B cell (primary cell): ENCODE measurements around the gene DDX54. TPM values are rescaled to one million over a fixed set of nuclear protein-coding genes. Genes with fewer than 3 reads are reported as not detected.

Experiments
- ATAC-seq: fragments of 200-7000 bp; cut with Tn5 transposase; one replicate; pipeline ENCODE4 v1.10.0; 2021; ENCODE audit warnings: low read depth, mild to moderate bottlenecking, moderate number of reproducible peaks, moderate library complexity
- CTCF ChIA-PET: fragments of 350-600 bp; sonication (Branson Sonifier 250); formaldehyde crosslinking; loops from one replicate; lab custom pipeline; 2021; ENCODE audit warnings: antibody characterized with exemption, inconsistent platforms; lab: Charles Lee
- POLR2A ChIA-PET: fragments of 350-600 bp; sonication (Branson Sonifier 250); formaldehyde crosslinking; loops from one replicate; lab custom pipeline; 2021; ENCODE audit warnings: antibody characterized with exemption; lab: Charles Lee
- DNase-seq: peaks from one replicate; pipeline ENCODE4 v3.0.0; 2013
- H2AFZ ChIP-seq: 2 replicates; pipeline ENCODE4 v1.6.1; 2012; ENCODE audit warnings: mild to moderate bottlenecking, low read depth, low read length; ENCODE audit not compliant: insufficient read depth, poor library complexity, severe bottlenecking
- H3K27ac ChIP-seq, 2 donors: 1 replicate in 1 of 2; 2 replicates in 1 of 2; pipeline ENCODE4 v1.5.1; 2012 to 2013; ENCODE audit warnings: low read length in 2 of 2, mild to moderate bottlenecking in 2 of 2, moderate library complexity in 1 of 2
- H3K27me3 ChIP-seq, 4 experiments: fragments of 200-600 bp in 1 of 4; sonication (generic) in 1 of 4; replicated peaks in 1 of 4; 1 replicate in 2 of 4; 2 replicates in 2 of 4; pipeline versions ENCODE4 v1.6.1 to v1.7.0; 2013 to 2016; ENCODE audit warnings: low read length in 3 of 4, mild to moderate bottlenecking in 2 of 4, mixed read lengths in 1 of 4, moderate library complexity in 1 of 4; ENCODE audit not compliant: insufficient read depth in 4 of 4, control insufficient read depth in 3 of 4; ENCODE audit errors: control extremely low read depth in 1 of 4
- H3K36me3 ChIP-seq, 2 experiments: replicated peaks in 1 of 2; 1 replicate in 1 of 2; 2 replicates in 1 of 2; pipeline versions ENCODE4 v1.6.1 to v1.7.1; 2013; ENCODE audit warnings: low read length in 1 of 2; ENCODE audit not compliant: insufficient read depth in 2 of 2, control insufficient read depth in 1 of 2; ENCODE audit errors: control extremely low read depth in 1 of 2, extremely low read depth in 1 of 2
- H3K4me1 ChIP-seq, 2 donors: fragments of 200-600 bp in 1 of 2; sonication (generic) in 1 of 2; 1 replicate in 1 of 2; 2 replicates in 1 of 2; pipeline versions ENCODE4 v1.5.1 to v1.6.1; 2013 to 2017; ENCODE audit warnings: low read length in 2 of 2; ENCODE audit not compliant: control insufficient read depth in 2 of 2, insufficient read depth in 2 of 2
- H3K4me2 ChIP-seq: replicated peaks from 2 replicates; pipeline ENCODE3; 2012; ENCODE audit warnings: mild to moderate bottlenecking, low read depth, low read length; ENCODE audit not compliant: poor library complexity, severe bottlenecking
- H3K4me3 ChIP-seq, 5 experiments: fragments of 200-600 bp in 1 of 5; sonication (generic) in 1 of 5; 1 replicate in 3 of 5; 2 replicates in 2 of 5; pipeline versions ENCODE4 v1.5.1 to v1.7.0; 2011 to 2016; ENCODE audit warnings: low read length in 4 of 5, mild to moderate bottlenecking in 4 of 5, low read depth in 2 of 5, control low read depth in 1 of 5, moderate library complexity in 1 of 5; ENCODE audit not compliant: insufficient read depth in 1 of 5; ENCODE audit errors: control extremely low read depth in 1 of 5, extremely low read depth in 1 of 5
- H3K79me2 ChIP-seq: fragments of 200-600 bp; sonication (generic); one replicate; pipeline ENCODE4 v1.6.0; 2016; ENCODE audit warnings: low read length; ENCODE audit not compliant: control insufficient read depth, insufficient read depth
- H3K9ac ChIP-seq: fragments of 200-600 bp; sonication (generic); 2 replicates; pipeline ENCODE4 v1.6.1; 2017; ENCODE audit warnings: mild to moderate bottlenecking, low read length, moderate library complexity
- H3K9me3 ChIP-seq, 3 donors: one replicate each; pipeline versions ENCODE4 v1.6.1 to v1.7.1; 2013; ENCODE audit warnings: low read length in 2 of 3; ENCODE audit not compliant: control insufficient read depth in 2 of 3, insufficient read depth in 1 of 3; ENCODE audit errors: control extremely low read depth in 1 of 3
- H4K20me1 ChIP-seq: 2 replicates; pipeline ENCODE4 v1.6.0; 2012; ENCODE audit warnings: mild to moderate bottlenecking, low read length; ENCODE audit not compliant: insufficient read depth, control insufficient read depth, poor library complexity, severe bottlenecking
- H3K27ac Mint-ChIP-seq: one replicate; pipeline ENCODE4 v1.8.0; 2021; ENCODE audit warnings: mixed read lengths
- H3K27me3 Mint-ChIP-seq: one replicate; pipeline ENCODE4 v1.8.0; 2021; ENCODE audit warnings: mixed read lengths
- H3K4me1 Mint-ChIP-seq: one replicate; pipeline ENCODE4 v1.8.0; 2021; ENCODE audit warnings: mixed read lengths
- H3K4me3 Mint-ChIP-seq: one replicate; pipeline ENCODE4 v1.8.0; 2021; ENCODE audit warnings: mixed read lengths
- H3K9me3 Mint-ChIP-seq: one replicate; pipeline ENCODE4 v1.8.0; 2022; ENCODE audit warnings: mixed read lengths; ENCODE audit not compliant: insufficient read depth
- CTCF ChIP-seq: fragments of 200-600 bp; IDR thresholded peaks from one replicate; pipeline ENCODE4 v1.8.0; 2022; ENCODE audit warnings: antibody characterized with exemption, mild to moderate bottlenecking
- EZH2 ChIP-seq: IDR thresholded peaks from 2 replicates; pipeline ENCODE4 v1.6.1; 2012; ENCODE audit warnings: borderline replicate concordance, low read depth, mild to moderate bottlenecking, moderate library complexity, low read length; ENCODE audit not compliant: insufficient read depth, poor library complexity, severe bottlenecking
- WGBS: methylation state at CpG from one replicate; pipeline ENCODE4 v1.1.5; 2013; ENCODE audit warnings: missing lambda C conversion rate; ENCODE audit not compliant: insufficient coverage; 5-methylcytosine and 5-hydroxymethylcytosine counted together
- intact Hi-C: fragments of 100-400 bp; cut with micrococcal nuclease; formaldehyde crosslinking; loops from one replicate; pipeline ENCODE4 v1.10.0; 2022
- polyA plus RNA-seq: library from polyadenylated mRNA; depleted of rRNA; stranded (reverse); fragments of >200 nt; gene quantifications from 2 replicates; pipeline ENCODE4 v1.2.3, GENCODE V29; 2012
- total RNA-seq, 2 donors: library from RNA; stranded (reverse); fragments of 120-200 nt in 1 of 2; gene quantifications; 1 replicate in 1 of 2; 2 replicates in 1 of 2; pipeline versions ENCODE4 v1.2.3 to v1.2.4, GENCODE V29; 2013 to 2022

The DDX54 gene
- total and polyA plus RNA-seq, 2 donors (not counting 1 experiment from before 2014, with no cell fraction given) = 55.4 to 101 TPM

- Histone ChIP-seq H4K20me1 (no peaks in the 10 kb centered on the region), H3K27ac (no peak overlapping the region), H2AFZ (no peak overlapping the region), H3K9ac (no peak overlapping the region), H3K4me3 (no peak overlapping the region), H3K27me3 (no peaks in the 10 kb centered on the region), H3K4me1 (no peaks in the 10 kb centered on the region), H3K4me2 (no peak overlapping the region), H3K9me3 (no peaks in the 10 kb centered on the region), H3K79me2 (no peaks in the 10 kb centered on the region), H3K36me3 (no peaks in the 10 kb centered on the region)
- WGBS = 93% methylated on average over 3 of the region's 6 CpGs
- CTCF ChIA-PET = interaction anchor here (1.0 to 1.9 kb wide), 2 partner anchors 68 to 217 kb away, joined by 3 to 5 read pairs; no protein-coding TSS in a partner anchor
- DNase-seq (no peak), ATAC-seq (no peak)
- no peaks in the 10 kb centered on the region for H3K9me3 Mint-ChIP-seq
- POLR2A ChIA-PET = no interaction called here
- intact Hi-C loops = no loop called here
- H3K27ac Mint-ChIP-seq = no peak overlapping the region
- no peak for TF ChIP-seq EZH2
- no peak for TF ChIP-seq CTCF
- no peak overlapping the region for H3K4me3 Mint-ChIP-seq
- peaks cover 7% of the 10 kb centered on the region for H3K27me3 Mint-ChIP-seq
- no peaks in the 10 kb centered on the region for H3K4me1 Mint-ChIP-seq
Observed at GRCh38 chr12:113116875-113117274, 68.4 kb downstream of the DDX54 start.

- POLR2A ChIA-PET = no interaction called here
- no peak overlapping the region for H3K4me3 ChIP-seq
- no peaks in the 10 kb centered on the region for H3K4me1 ChIP-seq
- ATAC-seq (no peak), DNase-seq (no peak)
- no peaks in the 10 kb centered on the region for H3K79me2 ChIP-seq
- H3K27me3 Mint-ChIP-seq = peaks cover 7% of the 10 kb centered on the region
- no peak overlapping the region for H2AFZ ChIP-seq
- no peak overlapping the region for H3K27ac Mint-ChIP-seq
- no peak overlapping the region for H3K4me2 ChIP-seq
- CTCF ChIA-PET = interaction anchor here (2.4 kb wide), 1 partner anchor 67 kb away, joined by 11 read pairs; no protein-coding TSS in a partner anchor
- TF ChIP-seq EZH2 (no peak), CTCF (no peak)
- H3K27ac ChIP-seq = no peak overlapping the region
- H3K9ac ChIP-seq = no peak overlapping the region
- H3K4me1 Mint-ChIP-seq = no peaks in the 10 kb centered on the region
- no peaks in the 10 kb centered on the region for H3K9me3 ChIP-seq
- no peaks in the 10 kb centered on the region for H4K20me1 ChIP-seq
- H3K4me3 Mint-ChIP-seq = no peak overlapping the region
- no peaks in the 10 kb centered on the region for H3K36me3 ChIP-seq
- intact Hi-C loops = no loop called here
- no peaks in the 10 kb centered on the region for H3K27me3 ChIP-seq
- H3K9me3 Mint-ChIP-seq = no peaks in the 10 kb centered on the region
- 90% methylated on average over 22 of the region's 22 CpGs for WGBS
Observed at GRCh38 chr12:113115455-113116126, 69.7 kb downstream of the DDX54 start.
